HCT116 (cell line): Measurements from ENCODE around the gene SPON1. TPM values are rescaled to one million over a fixed set of nuclear protein-coding genes. Genes with fewer than 3 reads are reported as not detected.

Experiments
- ATAC-seq: fragments of 200-7000 bp; cut with Tn5 transposase; 2 replicates; pipeline ENCODE4 v1.9.1; 2020; ENCODE audit warnings: mild to moderate bottlenecking, moderate library complexity
- BruUV-seq: library from RNA; stranded (reverse); fragments of 400-500 nt; replicated peaks from 2 replicates; lab custom pipeline; 2021; lab: Mats Ljungman, UMichigan
- CTCF ChIA-PET: fragments of 300-600 bp; sonication (Branson Sonifier 250); formaldehyde crosslinking; loops from one replicate; lab custom pipeline; 2021; ENCODE audit warnings: antibody characterized with exemption; lab: Charles Lee
- POLR2A ChIA-PET: fragments of 300-600, 350-600 bp; sonication (Branson Sonifier 250); formaldehyde crosslinking; loops from one replicate; lab custom pipeline; 2021; ENCODE audit warnings: antibody characterized with exemption; lab: Charles Lee
- RAD21 ChIA-PET, 2 experiments: fragments of 300-600 bp; sonication (Branson Sonifier 250); formaldehyde crosslinking; loops; one replicate each; lab custom pipeline; 2023; ENCODE audit warnings: low total read pairs in 2 of 2; ENCODE audit not compliant: uncharacterized antibody in 2 of 2, unreplicated experiment in 2 of 2, low non-redundant PET in 1 of 2; lab: Charles Lee
- DNase-seq: peaks from one replicate; pipeline ENCODE4 v3.0.0-alpha.2; 2010; ENCODE audit warnings: low read depth, low spot score
- H2AFZ ChIP-seq: fragments of 200-600 bp; shearing (Covaris generic), sonication (generic); 2 replicates; pipeline ENCODE4 v1.6.1; 2017; ENCODE audit warnings: low read depth, mixed run types, mixed read lengths, antibody characterized with exemption, low read length; ENCODE audit not compliant: poor library complexity, severe bottlenecking
- H3K27ac ChIP-seq: 2 replicates; pipeline ENCODE4 v1.5.1; 2012; ENCODE audit warnings: low read depth, low read length
- H3K27me3 ChIP-seq: fragments of 200-600 bp; sonication (generic); 2 replicates; pipeline ENCODE4 v1.6.1; 2016; ENCODE audit warnings: mixed run types, low read length, mixed read lengths; ENCODE audit not compliant: insufficient read depth
- H3K36me3 ChIP-seq, 2 experiments: fragments of 200-500 bp in 1 of 2; fragments of 200-600 bp in 1 of 2; sonication (Bioruptor generic) in 1 of 2; sonication (generic) in 1 of 2; 2 replicates each; pipeline versions ENCODE4 v1.5.1 to v1.6.1; 2014 to 2016; ENCODE audit warnings: low read length in 2 of 2, inconsistent platforms in 1 of 2, mixed read lengths in 1 of 2, mixed run types in 1 of 2; ENCODE audit not compliant: insufficient read depth in 2 of 2, control insufficient read depth in 1 of 2
- H3K4me1 ChIP-seq, 2 experiments: fragments of 200-600 bp in 1 of 2; sonication (generic) in 1 of 2; 2 replicates each; pipeline versions ENCODE4 v1.5.1 to v1.6.1; 2012 to 2017; ENCODE audit warnings: low read length in 2 of 2, inconsistent platforms in 1 of 2, mild to moderate bottlenecking in 1 of 2, mixed read lengths in 1 of 2, mixed run types in 1 of 2, moderate library complexity in 1 of 2; ENCODE audit not compliant: insufficient read depth in 2 of 2, control insufficient read depth in 1 of 2
- H3K4me2 ChIP-seq: fragments of 200-600 bp; sonication (generic); 2 replicates; pipeline ENCODE4 v1.6.1; 2017; ENCODE audit warnings: mixed run types, low read length, mixed read lengths
- H3K4me3 ChIP-seq, 2 experiments: fragments of 200-600 bp in 1 of 2; sonication (generic) in 1 of 2; replicated peaks in 1 of 2; 2 replicates each; pipeline ENCODE4 v1.5.1; 2011 to 2016; ENCODE audit warnings: low read length in 2 of 2, control low read depth in 1 of 2, low read depth in 1 of 2, mild to moderate bottlenecking in 1 of 2, mixed read lengths in 1 of 2, mixed run types in 1 of 2
- H3K79me2 ChIP-seq: fragments of 200-600 bp; sonication (generic); 2 replicates; pipeline ENCODE4 v1.6.1; 2017; ENCODE audit warnings: mild to moderate bottlenecking, mixed run types, low read length, moderate library complexity, mixed read lengths; ENCODE audit not compliant: insufficient read depth
- H3K9ac ChIP-seq: fragments of 200-600 bp; sonication (generic); 2 replicates; pipeline ENCODE4 v1.6.1; 2016; ENCODE audit warnings: low read length, mixed read lengths
- H3K9me2 ChIP-seq: fragments of 200-600 bp; sonication (generic), shearing (Covaris generic); 2 replicates; pipeline ENCODE4 v1.6.1; 2017; ENCODE audit warnings: mixed run types, mild to moderate bottlenecking, moderate library complexity; ENCODE audit not compliant: insufficient read depth
- H3K9me3 ChIP-seq, 2 experiments: fragments of 200-500 bp in 1 of 2; fragments of 200-600 bp in 1 of 2; sonication (Bioruptor generic) in 1 of 2; sonication (generic) in 1 of 2; 2 replicates each; pipeline ENCODE4 v1.6.1; 2014 to 2017; ENCODE audit warnings: low read length in 2 of 2, mixed read lengths in 2 of 2, inconsistent platforms in 1 of 2, low read depth in 1 of 2, mild to moderate bottlenecking in 1 of 2, mixed run types in 1 of 2, moderate library complexity in 1 of 2; ENCODE audit not compliant: control insufficient read depth in 1 of 2, insufficient read depth in 1 of 2
- H4K20me1 ChIP-seq: fragments of 200-600 bp; sonication (generic), shearing (Covaris generic); 2 replicates; pipeline ENCODE4 v1.6.1; 2017; ENCODE audit warnings: mixed run types, mild to moderate bottlenecking, moderate library complexity; ENCODE audit not compliant: insufficient read depth
- CBX3 ChIP-seq: IDR thresholded peaks from 2 replicates; pipeline ENCODE4 v1.6.1; 2012; ENCODE audit warnings: low read depth
- CEBPB ChIP-seq: IDR thresholded peaks from 2 replicates; pipeline ENCODE4 v1.6.1; 2012; ENCODE audit warnings: low read depth
- RAD21 ChIP-seq: IDR thresholded peaks from 2 replicates; pipeline ENCODE4 v1.6.1; 2012; ENCODE audit warnings: low read depth, mild to moderate bottlenecking
- REST ChIP-seq: IDR thresholded peaks from 2 replicates; pipeline ENCODE4 v1.6.1; 2012; ENCODE audit warnings: low read depth
- SP1 ChIP-seq: IDR thresholded peaks from 2 replicates; pipeline ENCODE4 v1.6.1; 2012; ENCODE audit warnings: low read depth
- TCF7L2 ChIP-seq: IDR thresholded peaks from 2 replicates; pipeline ENCODE4 v1.7.0; 2011; ENCODE audit warnings: borderline replicate concordance, inconsistent platforms; ENCODE audit not compliant: insufficient read depth, insufficient read length; ENCODE audit errors: extremely low read depth
- intact Hi-C: fragments of 100-400 bp; cut with micrococcal nuclease; formaldehyde crosslinking; loops from 2 replicates; pipeline ENCODE4 v1.10.0; 2022
- total RNA-seq: library from RNA; stranded (reverse); gene quantifications from one replicate; pipeline ENCODE4 v1.2.1, GENCODE V29; 2021; ENCODE audit not compliant: unreplicated experiment

SPON1 gene
- total RNA-seq, 1 experiment from 2014 or later: 0.17 TPM

GRCh38 chr11:14224395-14224794 lies 261.9 kb downstream of the SPON1 start:
- H3K9me3 ChIP-seq: no peaks in the 10 kb centered on the region
- POLR2A ChIA-PET: no interaction called here
- no TSS peak for BruUV-seq

More at GRCh38 chr11:14224395-14224794, 261.9 kb downstream of the SPON1 start:
- Histone ChIP-seq H2AFZ (no peak overlapping the region), H3K4me1 (no peaks in the 10 kb centered on the region), H3K9ac (no peak overlapping the region), H3K4me2 (no peak overlapping the region), H3K4me3 (no peak overlapping the region), H3K9me2 (no peaks in the 10 kb centered on the region), H3K27ac (no peak overlapping the region), H4K20me1 (no peaks in the 10 kb centered on the region), H3K79me2 (no peaks in the 10 kb centered on the region), H3K27me3 (no peaks in the 10 kb centered on the region), H3K36me3 (no peaks in the 10 kb centered on the region)
- ChIA-PET CTCF (no interaction called here), RAD21 (no interaction called here)
- TF ChIP-seq SP1 (no peak), RAD21 (no peak), REST (no peak), TCF7L2 (no peak), CEBPB (no peak), CBX3 (no peak)
- ATAC-seq (no peak), DNase-seq (no peak)
- intact Hi-C loops: no loop called here
